GM19193 (cell line): Measurements from ENCODE around the gene MOV10L1.

ENCODE experiments used
- POLR2A ChIP-seq: IDR thresholded peaks from 4 replicates; pipeline ENCODE4 v1.6.1; 2011; ENCODE audit not compliant: insufficient read depth, insufficient read length; ENCODE audit errors: extremely low read depth

The MOV10L1 gene

DNA sequence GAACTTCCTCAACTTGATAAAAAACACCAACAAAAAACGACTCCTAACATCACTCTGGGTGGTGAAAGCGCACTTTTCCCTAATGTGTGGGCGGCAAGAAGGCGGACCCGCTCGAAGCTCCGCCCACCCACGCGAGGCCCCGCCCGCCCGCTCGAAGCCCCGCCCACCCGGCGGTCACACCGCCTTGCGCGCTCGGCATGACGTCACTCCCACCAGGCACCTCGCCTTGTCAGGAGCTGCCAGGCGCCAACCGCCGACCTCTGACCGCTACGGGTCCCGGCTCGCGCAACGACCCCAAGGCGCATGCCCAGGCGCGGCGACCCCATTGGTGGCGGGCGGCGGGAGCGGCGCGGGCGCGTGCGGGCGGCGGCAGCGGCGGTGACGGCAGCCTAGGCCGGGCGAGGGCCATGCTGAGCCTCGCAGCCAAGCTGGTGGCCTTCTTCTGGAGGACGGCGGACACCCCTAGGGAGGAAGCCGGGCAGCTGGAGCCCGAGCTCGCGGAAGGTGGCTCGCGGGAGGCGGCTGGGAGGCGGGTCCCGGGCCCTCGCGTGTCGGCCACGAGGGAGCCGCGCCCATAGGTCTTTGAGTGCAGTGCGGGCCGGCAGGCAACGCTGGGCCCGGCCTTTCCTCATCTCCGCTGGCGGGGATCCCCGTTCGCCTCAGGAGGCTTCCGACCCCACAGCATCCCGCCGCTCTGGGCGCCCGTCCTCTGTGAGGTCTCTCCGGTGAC, at the start of gene MOV10L1:
TSS of gene MOV10L1 (plus strand) at position 325 of the 730 bp plus-strand sequence. CDS start at position 408, 83 bp downstream.
- TF ChIP-seq POLR2A, result no peak

DNA sequence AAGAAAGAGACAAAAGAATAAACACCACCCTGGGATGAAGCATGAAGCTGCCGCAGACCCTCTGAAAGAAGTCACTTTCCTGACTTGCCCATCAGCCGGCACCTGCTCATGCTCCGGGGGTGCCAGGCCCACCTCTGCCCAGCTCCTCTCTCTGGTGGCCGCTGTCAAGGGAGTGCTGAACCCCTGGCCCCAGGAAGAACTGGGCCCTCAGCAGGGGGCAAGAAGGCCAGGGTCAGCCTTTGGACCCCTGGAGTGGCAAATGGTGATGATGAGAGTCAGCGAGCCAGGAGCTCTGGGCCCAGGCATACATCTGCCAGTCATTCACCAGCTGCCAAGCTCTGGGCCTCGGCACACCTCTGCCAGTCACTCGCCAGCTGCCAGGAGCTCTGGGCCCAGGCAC, 49.1 kb upstream of the MOV10L1 start:
- no peak for TF ChIP-seq POLR2A

DNA sequence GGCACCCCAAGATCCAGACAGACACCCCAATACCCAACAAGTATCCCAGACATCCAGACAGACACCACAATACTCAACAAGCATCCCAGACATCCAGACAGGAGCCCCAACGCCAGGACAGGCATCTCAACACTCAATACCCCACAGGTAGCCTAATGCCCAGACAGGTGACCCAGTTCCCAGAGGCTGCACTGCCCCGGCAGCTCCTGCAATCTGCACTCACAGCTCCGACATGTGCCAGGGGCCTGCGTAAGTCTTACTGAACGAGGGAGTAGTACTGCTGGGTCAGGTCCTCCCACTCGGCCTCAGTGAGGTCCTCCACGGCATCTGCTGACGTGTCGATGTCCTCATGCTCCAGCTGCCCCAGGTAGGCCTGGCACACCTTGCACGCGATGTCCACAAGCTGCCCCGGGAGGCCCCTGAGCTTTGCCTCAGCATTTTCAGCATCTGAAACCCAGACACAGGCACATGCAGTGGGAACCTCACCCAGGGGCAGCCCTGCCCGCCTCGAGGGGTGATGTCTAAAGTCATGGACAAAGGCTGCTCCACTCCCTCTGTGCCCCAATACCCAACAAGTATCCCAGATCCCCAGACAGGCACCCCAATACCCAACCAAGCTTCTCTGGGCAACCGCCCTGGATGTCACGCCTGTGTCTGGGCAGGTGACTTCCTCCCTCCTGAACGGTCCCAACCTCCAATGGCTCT, 48.3 kb upstream of the MOV10L1 start:
- TF ChIP-seq POLR2A, result no peak

DNA sequence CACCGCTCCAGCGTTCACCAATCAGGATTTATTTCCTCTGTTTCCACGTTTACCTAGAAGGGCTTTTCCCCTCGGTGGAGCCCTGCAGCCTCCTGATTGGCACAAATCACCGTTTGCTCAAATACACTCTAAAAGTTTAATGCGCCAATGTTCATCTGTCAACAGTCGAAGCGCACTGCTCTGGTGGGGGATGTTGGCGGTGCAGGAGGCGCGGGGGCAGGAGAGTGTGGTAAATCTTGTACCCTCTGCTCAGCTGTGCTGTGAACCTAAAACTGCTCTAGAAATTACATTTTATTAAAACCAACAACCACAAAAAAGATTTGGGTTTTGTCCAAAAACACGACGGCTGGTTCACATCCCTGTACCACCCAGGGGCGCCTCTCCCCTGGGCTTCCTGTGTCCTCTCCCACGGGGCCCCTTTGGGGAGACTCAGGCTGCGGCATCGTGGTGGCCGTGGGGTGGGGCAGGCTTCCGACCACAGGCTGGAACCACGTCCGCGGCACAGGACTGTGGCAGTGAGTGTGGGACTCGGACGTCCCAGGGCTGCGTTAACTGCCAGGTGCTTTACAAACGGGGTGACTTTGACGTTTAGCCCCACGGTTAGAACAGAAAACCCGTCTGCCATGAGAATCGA, 45.2 kb upstream of the MOV10L1 start:
- no peak for TF ChIP-seq POLR2A

DNA sequence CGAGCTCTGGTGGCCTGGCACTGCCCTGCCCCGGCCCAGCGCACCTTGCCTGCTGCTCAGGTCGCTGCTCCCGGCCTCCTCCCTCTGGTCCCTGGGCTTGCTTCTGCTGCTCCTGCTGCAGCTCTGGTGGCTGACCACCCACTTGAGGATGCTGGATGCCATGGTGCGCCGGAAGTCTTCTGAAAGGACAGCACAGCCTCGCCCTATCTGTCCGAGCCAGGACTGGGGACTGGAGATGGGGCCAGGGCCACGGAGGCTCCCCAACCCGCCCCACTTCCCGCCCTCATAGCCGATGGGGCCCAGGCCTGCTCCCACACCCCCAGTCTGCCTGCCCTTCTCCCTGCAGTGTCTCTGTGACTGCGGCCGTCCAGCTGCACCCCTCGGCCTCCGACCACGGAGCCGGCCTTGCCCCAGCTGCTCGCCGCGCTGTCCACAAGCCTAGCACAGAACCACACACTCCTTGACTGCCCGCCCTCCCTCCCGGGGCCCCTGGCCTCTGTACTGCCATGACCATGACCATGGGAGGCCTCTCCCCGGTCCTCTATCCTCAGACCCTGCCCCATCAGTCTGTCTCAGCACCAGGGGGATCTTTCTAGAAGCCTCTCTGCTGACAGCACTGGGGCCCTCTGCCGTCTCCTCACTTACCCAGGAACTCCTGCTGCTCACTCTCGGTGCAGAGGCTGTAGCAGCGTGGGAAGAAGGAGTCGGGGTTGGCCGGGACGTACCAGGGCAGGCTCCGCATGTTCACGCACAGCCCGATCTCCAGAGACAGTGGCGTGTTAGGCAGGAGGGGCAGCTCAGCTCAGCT, 44.4 kb upstream of the MOV10L1 start:
- TF ChIP-seq POLR2A, result no peak

DNA sequence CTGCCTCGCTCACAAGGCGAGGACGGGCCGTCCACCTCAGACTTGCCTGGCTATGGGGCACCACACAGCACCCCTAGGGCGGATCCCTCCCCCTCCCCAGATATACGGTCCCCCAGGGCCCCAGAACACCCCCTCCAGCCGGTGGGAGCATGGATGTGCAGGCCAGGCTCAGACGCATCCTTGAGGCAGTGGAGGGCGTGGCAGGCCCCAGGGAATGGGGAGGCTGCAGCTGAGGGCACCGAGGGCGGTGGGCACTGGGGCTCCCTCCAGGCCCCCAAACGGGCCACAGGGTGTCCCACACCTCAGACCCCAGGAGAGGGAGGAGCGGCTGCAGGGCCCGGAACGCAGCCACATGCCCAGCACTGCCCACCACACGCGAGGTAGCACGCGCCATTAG, 43.8 kb upstream of the MOV10L1 start:
- TF ChIP-seq POLR2A, result no peak

DNA sequence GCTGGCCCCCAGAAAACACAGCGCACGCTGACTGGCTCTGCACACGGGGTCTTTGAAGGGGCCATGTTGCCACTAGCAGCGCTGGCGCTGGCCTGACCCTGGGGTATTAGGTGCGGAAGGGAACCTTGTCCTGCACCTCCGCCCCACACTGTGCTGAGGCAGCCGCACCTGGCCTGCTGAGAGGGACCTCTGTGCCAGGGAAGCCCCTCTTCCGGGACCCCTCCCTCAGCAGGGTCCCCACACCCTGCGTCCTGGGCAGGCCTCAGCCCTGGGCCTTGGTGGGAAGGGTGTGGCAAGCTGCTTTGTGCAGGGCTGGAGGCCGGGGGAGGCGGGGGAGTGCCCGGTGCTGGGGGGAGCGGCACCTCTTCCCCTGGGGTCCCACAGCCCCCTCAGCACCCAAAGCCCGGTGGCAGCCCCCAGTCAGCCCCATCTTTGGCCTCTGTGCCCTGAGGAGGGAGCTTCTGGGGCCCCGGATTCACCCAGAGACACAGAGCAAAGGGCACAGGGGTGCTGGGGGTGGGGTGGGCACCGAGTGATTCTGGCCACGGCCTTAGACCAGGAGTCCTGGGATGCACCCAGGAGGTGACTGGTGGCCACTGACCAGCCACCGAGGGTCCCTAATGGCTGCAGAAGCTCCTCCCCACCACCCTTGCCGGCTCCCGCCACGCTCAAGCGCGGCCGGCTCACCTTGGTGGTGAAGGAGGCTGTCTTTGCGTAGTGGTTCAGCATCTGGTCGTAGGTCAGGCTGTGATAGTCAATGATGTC, 43.1 kb upstream of the MOV10L1 start:
- no peak for TF ChIP-seq POLR2A

DNA sequence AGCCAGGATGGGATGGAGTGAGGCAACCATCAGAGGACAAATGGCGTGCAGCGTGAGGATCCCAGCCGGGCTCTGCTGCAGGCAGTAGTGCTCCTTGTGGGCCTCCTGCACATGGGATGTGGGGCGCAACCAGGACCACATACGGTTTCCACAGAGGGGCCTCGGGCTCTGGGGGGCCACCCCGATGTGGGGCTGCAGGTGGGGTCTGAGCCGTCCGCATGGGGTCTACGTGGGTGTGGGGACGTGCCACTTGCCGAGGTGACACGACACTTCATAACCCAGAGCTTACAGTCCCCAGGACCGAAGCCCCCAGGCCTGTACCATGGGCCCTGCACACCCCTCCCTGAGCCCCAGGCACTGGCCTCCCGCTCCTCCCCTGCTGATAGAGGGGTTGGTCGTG, 42.5 kb upstream of the MOV10L1 start:
- TF ChIP-seq POLR2A, result no peak

DNA sequence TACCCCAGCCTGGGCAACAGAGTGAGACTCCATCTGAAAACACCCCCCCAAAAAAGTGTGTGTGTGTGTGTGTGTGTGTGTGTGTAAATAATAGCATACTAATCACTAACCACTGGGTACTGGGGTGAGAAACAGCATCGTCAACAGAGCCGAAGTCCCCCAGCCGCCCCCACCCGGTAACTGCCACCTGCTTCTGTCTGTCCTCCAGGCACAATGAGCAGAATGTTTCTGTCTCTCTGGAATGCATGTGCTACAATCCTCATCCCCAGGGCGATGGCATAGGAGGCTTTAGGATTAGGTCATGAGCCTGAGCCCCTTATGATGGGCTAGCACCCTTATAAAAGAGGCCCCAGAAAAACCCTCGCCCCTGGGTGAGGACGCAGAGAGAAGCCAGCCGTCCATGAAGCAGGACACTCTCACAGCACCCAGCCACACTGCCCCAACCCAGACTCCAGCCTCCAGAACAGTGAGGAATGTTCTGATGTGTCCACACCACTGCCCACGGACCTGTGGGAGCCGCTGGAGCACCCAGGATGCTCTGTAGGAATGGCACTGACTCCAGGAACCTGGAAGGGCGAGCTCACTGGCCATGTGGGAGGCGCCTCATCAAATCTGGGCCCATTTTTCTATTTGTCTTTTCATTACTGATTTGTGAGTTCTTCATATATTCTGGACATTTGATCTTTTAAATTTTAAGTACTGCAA, 41.6 kb upstream of the MOV10L1 start:
- no peak for TF ChIP-seq POLR2A

DNA sequence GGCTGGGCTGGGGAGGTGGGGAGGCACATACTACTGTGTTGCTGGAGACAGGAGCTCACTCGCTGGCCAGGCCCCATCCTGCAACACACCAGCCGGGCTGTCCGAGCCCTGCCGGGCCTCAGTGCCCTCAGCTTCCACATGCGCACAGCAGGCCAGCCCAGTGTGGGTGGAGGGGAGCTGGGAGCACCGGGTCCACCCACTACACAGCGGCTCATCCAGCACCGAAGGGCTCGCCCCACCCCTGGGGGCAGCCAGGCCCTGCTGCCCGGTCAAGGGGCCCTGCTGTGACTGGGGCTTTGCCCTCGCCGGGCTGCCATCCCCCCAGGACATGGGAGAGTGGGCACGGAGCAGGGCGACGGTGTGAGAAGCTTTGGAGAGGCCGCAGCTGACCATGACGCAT, 41.0 kb upstream of the MOV10L1 start:
- no peak for TF ChIP-seq POLR2A

DNA sequence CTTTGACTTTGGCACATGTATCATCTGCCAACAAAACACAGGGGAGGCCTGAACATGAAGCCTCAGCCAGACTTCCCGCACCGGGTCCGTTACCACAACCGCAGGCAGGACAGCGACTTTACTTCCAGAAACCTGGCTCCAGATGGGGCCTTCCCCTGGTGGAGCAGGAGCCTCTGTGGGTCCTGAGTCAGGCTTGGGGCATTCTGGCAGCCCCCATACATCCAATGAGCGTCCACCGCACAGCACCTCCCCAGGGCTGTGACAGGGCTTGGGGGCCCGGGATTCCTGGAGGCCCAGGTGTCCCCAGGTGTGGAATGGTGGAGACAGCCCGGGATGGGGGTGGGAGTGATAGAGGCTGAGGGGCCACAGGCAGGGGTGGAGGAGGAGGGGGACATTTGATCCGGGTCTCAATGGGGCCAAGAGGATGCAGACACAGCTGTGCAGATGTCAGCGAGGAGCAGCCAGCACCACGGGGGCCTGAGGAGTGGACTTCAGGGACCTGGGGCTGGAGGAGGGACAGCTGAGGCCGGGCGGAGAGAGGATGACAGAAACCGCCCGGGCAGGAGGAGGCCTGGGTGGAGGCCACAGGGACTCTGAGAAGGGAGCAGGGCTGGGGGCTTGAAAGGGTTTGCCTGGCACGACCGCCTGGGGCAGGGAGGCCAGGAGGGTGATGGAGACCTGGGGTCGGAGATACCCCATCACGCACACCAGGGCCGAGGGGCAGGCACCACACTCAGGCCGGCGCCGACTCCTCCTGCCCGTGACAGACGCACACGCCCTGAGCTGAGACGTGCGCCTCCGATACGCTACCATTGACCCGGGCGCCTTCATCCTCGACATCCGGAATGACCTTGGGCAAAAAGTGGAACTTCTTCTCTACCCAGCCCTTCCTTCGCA, 40.3 kb upstream of the MOV10L1 start:
- TF ChIP-seq POLR2A, result no peak

DNA sequence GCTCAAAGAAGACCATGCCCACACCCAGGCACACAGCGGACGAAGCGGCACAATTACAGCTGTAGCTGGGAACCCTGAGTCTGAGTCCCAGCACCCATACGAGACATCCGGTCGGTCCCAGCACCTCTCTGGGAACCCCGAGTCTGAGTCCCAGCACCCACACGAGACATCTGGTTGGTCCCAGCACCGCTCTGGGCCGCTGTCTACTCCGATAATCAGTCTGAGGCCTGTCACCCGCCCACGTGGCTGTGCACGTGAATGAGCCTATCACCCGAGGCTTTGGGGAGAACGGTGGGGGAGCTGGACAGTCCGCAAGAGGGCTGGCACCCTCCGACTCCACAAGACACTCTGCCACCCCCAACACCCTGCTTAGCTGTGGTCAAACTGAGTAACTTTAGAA, 37.9 kb upstream of the MOV10L1 start:
- TF ChIP-seq POLR2A, result no peak

DNA sequence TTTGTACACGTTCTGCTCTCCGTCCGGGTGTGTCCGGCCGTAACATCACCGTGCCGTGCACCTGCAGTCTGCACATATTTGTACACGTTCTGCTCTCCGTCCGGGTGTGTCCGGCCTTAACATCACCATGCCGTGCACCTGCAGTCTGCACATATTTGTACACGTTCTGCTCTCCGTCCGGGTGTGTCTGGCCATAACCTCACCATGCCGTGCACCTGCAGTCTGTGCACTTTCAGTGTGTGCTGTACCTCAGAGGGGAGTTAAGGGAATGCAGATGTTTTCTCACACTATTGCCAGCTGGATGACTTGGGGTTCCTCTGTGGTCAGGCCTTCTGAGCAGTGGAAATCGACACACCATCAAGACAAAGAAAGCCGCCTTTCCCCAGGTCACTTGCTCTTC, 35.9 kb upstream of the MOV10L1 start:
- TF ChIP-seq POLR2A, result no peak
